ENCODE results near the gene MAP1LC3B.

The MAP1LC3B gene

DNA sequence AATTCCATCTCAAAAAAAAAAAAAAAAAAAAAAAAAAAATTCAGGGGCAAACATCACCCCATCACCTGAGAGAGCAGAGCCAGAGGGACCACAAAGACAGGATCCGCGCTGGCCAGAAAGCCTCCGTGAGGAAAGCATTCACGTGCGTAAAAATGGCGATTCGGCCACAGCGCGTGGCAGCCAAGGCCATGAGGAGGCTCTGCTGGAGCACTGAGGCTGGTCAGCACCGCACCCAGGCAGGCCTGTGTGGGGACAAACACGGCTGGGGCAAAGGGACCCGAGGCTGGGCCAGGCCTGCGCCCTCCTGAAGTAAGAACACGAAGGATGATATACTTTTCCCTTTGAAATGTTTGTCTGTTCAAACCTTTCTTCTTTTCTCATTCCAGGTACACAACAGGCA lies 45.2 kb downstream of the MAP1LC3B start:
- no peak overlapping the region for H2AFZ ChIP-seq (ENCODE audit: low read length)
- no peaks in the 10 kb centered on the region for H3K9me2 ChIP-seq (replicated peaks; ENCODE audit: insufficient read depth, low read length)
- H3K27me3 ChIP-seq (replicated peaks; ENCODE audit: insufficient read depth, low read length), result no peaks in the 10 kb centered on the region
- TF ChIP-seq EZH2phosphoT487 (IDR thresholded peaks at IDR 0.05; ENCODE audit: low read length), result no peak
- TF ChIP-seq, protein P1, sequence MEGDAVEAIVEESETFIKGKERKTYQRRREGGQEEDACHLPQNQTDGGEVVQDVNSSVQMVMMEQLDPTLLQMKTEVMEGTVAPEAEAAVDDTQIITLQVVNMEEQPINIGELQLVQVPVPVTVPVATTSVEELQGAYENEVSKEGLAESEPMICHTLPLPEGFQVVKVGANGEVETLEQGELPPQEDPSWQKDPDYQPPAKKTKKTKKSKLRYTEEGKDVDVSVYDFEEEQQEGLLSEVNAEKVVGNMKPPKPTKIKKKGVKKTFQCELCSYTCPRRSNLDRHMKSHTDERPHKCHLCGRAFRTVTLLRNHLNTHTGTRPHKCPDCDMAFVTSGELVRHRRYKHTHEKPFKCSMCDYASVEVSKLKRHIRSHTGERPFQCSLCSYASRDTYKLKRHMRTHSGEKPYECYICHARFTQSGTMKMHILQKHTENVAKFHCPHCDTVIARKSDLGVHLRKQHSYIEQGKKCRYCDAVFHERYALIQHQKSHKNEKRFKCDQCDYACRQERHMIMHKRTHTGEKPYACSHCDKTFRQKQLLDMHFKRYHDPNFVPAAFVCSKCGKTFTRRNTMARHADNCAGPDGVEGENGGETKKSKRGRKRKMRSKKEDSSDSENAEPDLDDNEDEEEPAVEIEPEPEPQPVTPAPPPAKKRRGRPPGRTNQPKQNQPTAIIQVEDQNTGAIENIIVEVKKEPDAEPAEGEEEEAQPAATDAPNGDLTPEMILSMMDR (IDR thresholded peaks at IDR 0.05; ENCODE audit: low read length), result no peak
- no peak for TF ChIP-seq EZH2 (optimal IDR thresholded peaks at IDR 0.05; ENCODE audit: low read depth, low read length)
- no peaks in the 10 kb centered on the region for H4K20me1 ChIP-seq (ENCODE audit: insufficient read depth, low read length)
- H3K9ac ChIP-seq (ENCODE audit: low read length), result no peak overlapping the region
- H3K36me3 ChIP-seq (replicated peaks; ENCODE audit: insufficient read depth, low read length), result no peaks in the 10 kb centered on the region
- no peak overlapping the region for H3K4me2 ChIP-seq (ENCODE audit: low read depth, low read length)
- H3K4me1 ChIP-seq (ENCODE audit: low read length), result no peaks in the 10 kb centered on the region
- H3K4me3 ChIP-seq (ENCODE audit: low read length), result no peak overlapping the region
- H3K27ac ChIP-seq (ENCODE audit: low read length), result no peak overlapping the region
- H3K9me3 ChIP-seq (replicated peaks; ENCODE audit: insufficient read depth, low read length), result no peaks in the 10 kb centered on the region
- H3K79me2 ChIP-seq (ENCODE audit: low read length), result no peaks in the 10 kb centered on the region
- H3F3A ChIP-seq (ENCODE audit: insufficient read depth, low read length), result no peaks in the 10 kb centered on the region
- DNase-seq, result no peak

DNA sequence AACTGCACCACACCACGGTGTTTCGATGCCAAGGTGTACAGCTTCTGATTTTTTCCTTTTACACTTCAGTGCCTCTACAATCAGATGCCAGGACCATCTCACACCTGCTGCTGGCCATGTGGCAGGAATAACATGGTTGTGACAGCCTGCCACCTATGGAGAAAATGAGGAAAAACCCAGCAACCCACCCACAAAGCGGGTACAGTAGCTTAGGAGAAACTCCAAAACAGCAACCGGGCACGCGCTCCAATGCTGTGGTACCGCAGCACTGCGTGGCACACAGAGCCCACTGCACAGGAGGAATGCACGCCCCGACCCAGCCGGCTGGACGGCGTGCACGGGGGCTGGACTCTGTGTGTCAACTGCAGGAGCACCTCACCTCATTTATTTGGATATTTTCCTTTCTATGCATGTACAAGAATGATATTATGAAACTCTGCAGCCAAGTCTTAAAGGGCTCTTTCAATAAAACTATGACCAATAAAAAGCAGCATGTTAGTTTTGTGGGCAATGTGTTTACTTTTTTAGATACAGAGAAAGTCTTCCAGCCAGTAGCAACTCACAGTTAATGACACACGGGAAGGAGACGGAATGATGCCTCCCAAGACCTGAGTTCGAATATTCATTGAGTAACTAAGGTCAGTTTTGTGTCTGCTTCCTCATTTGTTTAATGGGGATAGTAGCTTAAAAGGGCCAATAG lies 45.9 kb downstream of the MAP1LC3B start:
- TF ChIP-seq EZH2phosphoT487 (IDR thresholded peaks at IDR 0.05; ENCODE audit: low read length) (no peak), EZH2 (optimal IDR thresholded peaks at IDR 0.05; ENCODE audit: low read depth, low read length) (no peak)
- TF ChIP-seq, protein P1 (IDR thresholded peaks at IDR 0.05; ENCODE audit: low read length), result no peak
- H4K20me1 ChIP-seq (ENCODE audit: insufficient read depth, low read length), result no peaks in the 10 kb centered on the region
- H3K9me3 ChIP-seq (replicated peaks; ENCODE audit: insufficient read depth, low read length), result no peaks in the 10 kb centered on the region
- no peaks in the 10 kb centered on the region for H3K27me3 ChIP-seq (replicated peaks; ENCODE audit: insufficient read depth, low read length)
- no peaks in the 10 kb centered on the region for H3K9me2 ChIP-seq (replicated peaks; ENCODE audit: insufficient read depth, low read length)
- no peaks in the 10 kb centered on the region for H3K36me3 ChIP-seq (replicated peaks; ENCODE audit: insufficient read depth, low read length)
- H3K4me3 ChIP-seq (ENCODE audit: low read length), result no peak overlapping the region
- no peaks in the 10 kb centered on the region for H3F3A ChIP-seq (ENCODE audit: insufficient read depth, low read length)
- H3K4me1 ChIP-seq (ENCODE audit: low read length), result no peaks in the 10 kb centered on the region
- H3K27ac ChIP-seq (ENCODE audit: low read length), result no peak overlapping the region
- no peak overlapping the region for H3K9ac ChIP-seq (ENCODE audit: low read length)
- H3K79me2 ChIP-seq (ENCODE audit: low read length), result no peaks in the 10 kb centered on the region
- DNase-seq, result no peak
- H3K4me2 ChIP-seq (ENCODE audit: low read depth, low read length), result no peak overlapping the region
- no peak overlapping the region for H2AFZ ChIP-seq (ENCODE audit: low read length)

DNA sequence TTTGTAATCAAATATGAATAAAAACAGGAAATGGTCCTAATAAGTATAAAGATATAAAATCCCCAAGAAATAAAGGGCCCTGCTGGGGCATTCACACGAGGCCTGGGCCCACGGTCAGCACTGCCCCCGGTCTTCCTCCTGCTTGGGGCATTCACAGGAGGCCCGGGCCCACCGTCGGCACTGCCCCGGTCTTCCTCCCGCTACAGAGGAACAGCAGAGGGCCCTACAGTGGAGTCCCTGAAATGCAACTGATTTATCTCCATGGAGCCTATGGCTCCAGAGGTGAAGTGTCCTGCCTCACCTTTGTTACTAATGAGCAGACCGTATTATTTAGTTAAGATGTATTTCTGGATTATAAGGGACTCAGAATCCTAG lies 46.5 kb downstream of the MAP1LC3B start:
- no peaks in the 10 kb centered on the region for H3K4me1 ChIP-seq (ENCODE audit: low read length)
- no peak overlapping the region for H2AFZ ChIP-seq (ENCODE audit: low read length)
- TF ChIP-seq, protein P1 (IDR thresholded peaks at IDR 0.05; ENCODE audit: low read length), result no peak
- TF ChIP-seq EZH2phosphoT487 (IDR thresholded peaks at IDR 0.05; ENCODE audit: low read length) (no peak), EZH2 (optimal IDR thresholded peaks at IDR 0.05; ENCODE audit: low read depth, low read length) (no peak)
- no peaks in the 10 kb centered on the region for H3K27me3 ChIP-seq (replicated peaks; ENCODE audit: insufficient read depth, low read length)
- no peaks in the 10 kb centered on the region for H4K20me1 ChIP-seq (ENCODE audit: insufficient read depth, low read length)
- no peaks in the 10 kb centered on the region for H3F3A ChIP-seq (ENCODE audit: insufficient read depth, low read length)
- no peak for DNase-seq
- no peaks in the 10 kb centered on the region for H3K9me2 ChIP-seq (replicated peaks; ENCODE audit: insufficient read depth, low read length)
- H3K9ac ChIP-seq (ENCODE audit: low read length), result no peak overlapping the region
- no peak overlapping the region for H3K4me3 ChIP-seq (ENCODE audit: low read length)
- no peaks in the 10 kb centered on the region for H3K79me2 ChIP-seq (ENCODE audit: low read length)
- no peak overlapping the region for H3K4me2 ChIP-seq (ENCODE audit: low read depth, low read length)
- H3K36me3 ChIP-seq (replicated peaks; ENCODE audit: insufficient read depth, low read length), result no peaks in the 10 kb centered on the region
- no peak overlapping the region for H3K27ac ChIP-seq (ENCODE audit: low read length)
- H3K9me3 ChIP-seq (replicated peaks; ENCODE audit: insufficient read depth, low read length), result no peaks in the 10 kb centered on the region

Data from MM.1S (cell line).